ENCODE results near the gene SLC16A8.

GRCh38 chr22:38127869-38128268, 43.9 kb upstream of the SLC16A8 start:
- TF ChIP-seq CTCF (IDR thresholded peaks at IDR 0.05) (no peak), POLR2A (IDR thresholded peaks at IDR 0.05) (no peak)
